ENCODE results near the gene CNBD2.
A peak's percentile ranks its signal among the peaks of the same experiment; 100 is the strongest.

GRCh38 chr20:35991142-35991771, 22.9 kb downstream of the CNBD2 start:
- TF ChIP-seq CTCF (IDR thresholded peaks at IDR 0.05), result peak; percentile 64
- no peak for TF ChIP-seq EZH2 (IDR thresholded peaks at IDR 0.05; ENCODE audit: borderline replicate concordance, insufficient read depth, low read depth, low read length, poor library complexity, severe bottlenecking)

Measured in B cell (primary cell).